ENCODE results near the gene RNF145.
"Not testable (repeated sequence)": the region's sequence is repeated elsewhere in the genome, so short reads cannot be mapped to it uniquely, and the experiment has no call there.

RNF145 gene

DNA sequence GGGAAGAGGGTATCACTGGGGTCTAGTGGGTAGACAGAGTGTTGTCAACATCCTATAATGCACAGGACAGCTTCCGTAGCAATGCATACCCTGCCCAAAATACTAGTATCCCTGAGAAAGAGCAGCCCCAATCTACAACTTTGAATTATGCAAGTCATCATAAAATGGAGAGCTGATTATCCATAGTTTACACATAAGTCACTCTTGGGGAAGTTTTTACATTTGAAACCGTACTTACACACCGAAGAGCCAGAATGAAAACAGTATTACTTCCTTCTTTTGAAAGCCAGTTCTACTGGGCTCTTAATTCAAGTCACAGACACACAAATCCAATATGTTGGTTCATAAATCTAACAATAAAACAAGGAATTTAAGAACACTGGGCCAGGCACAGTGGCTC, 21.6 kb downstream of the RNF145 start:
- DNase-seq: no peak

- DNase-seq: no peak
Measured at GRCh38 chr5:159186319-159186718, 23.0 kb downstream of the RNF145 start.

DNA sequence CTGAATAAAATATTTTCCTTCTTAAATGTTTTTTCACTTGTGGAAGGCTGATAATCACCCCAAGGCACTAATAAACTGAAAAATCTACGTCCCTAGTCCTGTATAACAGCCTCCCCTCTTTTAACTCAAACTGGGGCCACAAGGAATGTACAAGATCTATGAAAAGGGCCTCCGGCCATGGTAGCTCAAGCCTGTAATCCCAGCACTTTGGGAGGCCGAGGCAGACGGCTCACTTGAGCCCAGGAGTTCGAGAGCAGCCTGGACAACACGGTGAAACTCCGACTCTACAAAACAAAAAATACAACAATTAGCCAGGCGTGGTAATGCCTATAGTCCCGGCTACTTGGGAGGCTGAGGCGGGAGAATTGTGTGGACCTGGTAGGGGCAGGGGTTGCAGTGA, 23.6 kb downstream of the RNF145 start:
- no peak for DNase-seq

DNA sequence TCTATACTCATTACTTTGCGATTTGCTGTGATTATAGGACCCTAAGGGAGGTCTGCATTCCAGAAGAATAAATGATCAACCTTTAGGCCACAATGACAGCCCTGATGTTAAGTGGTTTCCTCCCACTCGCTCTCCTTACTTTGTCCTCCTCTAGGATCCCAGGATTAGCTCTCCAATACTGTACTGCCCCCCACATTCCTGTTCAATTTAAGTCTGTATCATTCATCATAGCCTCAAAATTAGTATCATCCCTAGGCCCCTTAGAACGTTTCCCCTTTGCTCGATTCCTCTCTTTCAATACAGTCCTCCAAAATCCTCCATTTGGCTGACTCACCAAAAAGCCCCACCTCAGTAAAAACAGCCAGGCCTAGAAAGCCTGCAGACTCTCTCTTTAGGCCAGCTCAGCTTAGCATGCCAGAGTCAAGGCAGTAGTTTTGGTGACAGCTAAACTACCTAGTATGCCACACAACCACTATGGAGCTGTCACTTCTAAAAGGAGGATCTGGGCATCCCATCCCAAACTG, 24.4 kb downstream of the RNF145 start:
- no peak for DNase-seq

GRCh38 chr5:159184236-159184635, 25.1 kb downstream of the RNF145 start:
- no peak for DNase-seq

DNA sequence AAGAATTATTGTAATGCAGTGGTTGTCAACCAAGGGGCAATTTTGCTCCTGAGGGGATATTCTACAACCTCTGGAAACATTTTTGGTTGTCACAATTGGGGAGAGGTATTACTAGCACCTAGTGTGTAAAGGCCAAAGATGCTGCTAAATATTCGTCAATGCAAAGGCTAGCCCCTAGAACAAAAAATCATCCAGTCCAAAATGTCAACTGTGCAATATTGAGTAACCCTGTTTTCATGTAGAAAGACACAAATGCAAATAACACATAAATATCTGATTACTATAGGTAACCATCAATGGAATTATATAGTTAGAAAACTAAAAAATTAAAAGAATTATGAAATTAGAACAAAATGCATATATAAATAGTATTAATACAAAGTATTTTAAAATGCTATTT, 26.1 kb downstream of the RNF145 start:
- no peak for DNase-seq

GRCh38 chr5:159182691-159183090, 26.7 kb downstream of the RNF145 start:
- DNase-seq: no peak

DNA sequence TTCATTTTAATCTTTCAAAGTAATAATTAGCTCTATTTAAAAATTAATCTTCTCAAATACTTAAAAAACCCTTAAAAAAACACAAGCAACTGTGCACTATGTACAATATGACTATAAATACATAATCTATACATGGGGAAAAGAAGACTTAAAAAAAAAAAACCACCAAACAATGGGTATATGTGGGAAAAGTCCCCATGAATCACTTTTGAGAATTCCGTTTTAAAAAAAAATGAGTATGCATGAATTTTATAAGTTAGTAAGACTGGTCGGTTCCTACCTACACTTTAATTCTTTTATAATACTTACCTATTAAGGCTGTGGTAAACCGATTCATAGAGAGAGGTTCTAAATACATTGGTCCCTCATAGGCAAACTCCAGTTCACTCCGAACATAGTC, 27.7 kb downstream of the RNF145 start:
- no peak for DNase-seq

- no peak for DNase-seq
Measured at GRCh38 chr5:159181152-159181551, 28.2 kb downstream of the RNF145 start.

DNA sequence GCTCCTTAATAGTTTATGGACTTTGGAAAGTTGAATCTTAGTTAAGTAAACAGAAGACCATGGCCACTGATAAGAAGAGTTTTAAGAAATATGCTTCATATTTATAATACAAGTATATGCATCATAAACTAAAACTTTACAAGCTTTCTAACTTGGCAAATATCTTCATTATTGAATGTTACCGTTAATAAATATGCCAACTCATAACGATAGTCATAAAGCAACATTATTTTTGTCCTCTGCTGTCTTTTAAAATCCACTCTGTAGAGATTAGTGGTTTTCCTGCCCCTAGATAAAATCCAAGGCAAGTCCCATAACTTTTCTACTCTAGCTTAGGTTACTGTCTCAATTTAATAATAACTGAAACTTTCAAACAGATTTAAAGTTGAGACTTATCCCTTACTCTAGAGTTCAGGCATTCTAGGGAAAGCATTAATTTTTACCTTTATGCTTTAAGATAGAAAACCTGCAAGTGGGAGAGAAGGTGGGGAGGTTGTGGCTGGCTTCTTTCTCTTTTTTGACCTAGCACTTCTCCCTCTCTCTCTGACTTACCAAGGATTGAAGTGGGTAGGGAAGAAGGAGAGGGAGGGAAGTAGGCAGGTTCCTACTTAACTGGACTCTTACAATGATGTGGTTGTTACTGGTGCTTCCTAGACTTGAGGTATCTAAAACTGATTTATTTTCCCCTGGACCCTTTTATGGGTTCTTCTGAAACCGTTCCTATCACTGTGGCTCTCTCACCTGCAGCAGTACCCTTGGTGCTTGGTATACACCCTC, 29.6 kb downstream of the RNF145 start:
- DNase-seq: no peak

DNA sequence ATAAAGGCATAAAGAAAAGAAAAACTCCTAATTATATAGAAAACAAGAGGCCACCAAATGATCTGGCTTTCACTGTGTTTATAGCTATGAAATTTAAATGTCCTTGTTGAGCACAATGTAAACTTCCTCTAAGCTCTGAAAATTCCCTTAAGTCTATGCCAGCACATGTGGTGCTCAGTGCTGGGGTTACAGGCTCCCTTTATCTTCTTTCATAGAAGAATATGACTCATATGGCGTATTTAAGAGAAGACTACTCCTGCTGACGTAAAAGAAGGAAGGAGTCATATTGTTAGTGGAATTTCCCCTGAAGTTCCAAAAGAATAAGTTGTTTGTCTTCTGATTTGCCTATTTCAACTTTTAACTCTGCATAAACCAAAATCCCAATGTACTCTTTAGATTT, 30.4 kb downstream of the RNF145 start:
- DNase-seq: no peak

GRCh38 chr5:159175547-159175946, 33.8 kb downstream of the RNF145 start:
- DNase-seq: no peak

- no peak for DNase-seq
Measured at GRCh38 chr5:159174511-159175168, 34.7 kb downstream of the RNF145 start.

GRCh38 chr5:159171274-159171673, 38.1 kb downstream of the RNF145 start:
- DNase-seq: no peak

- no peak for DNase-seq
Measured at GRCh38 chr5:159170021-159170420, 39.3 kb downstream of the RNF145 start.

GRCh38 chr5:159166416-159166815, 42.9 kb downstream of the RNF145 start:
- no peak for DNase-seq

GRCh38 chr5:159163701-159164046, 45.7 kb downstream of the RNF145 start:
- no peak for DNase-seq

DNA sequence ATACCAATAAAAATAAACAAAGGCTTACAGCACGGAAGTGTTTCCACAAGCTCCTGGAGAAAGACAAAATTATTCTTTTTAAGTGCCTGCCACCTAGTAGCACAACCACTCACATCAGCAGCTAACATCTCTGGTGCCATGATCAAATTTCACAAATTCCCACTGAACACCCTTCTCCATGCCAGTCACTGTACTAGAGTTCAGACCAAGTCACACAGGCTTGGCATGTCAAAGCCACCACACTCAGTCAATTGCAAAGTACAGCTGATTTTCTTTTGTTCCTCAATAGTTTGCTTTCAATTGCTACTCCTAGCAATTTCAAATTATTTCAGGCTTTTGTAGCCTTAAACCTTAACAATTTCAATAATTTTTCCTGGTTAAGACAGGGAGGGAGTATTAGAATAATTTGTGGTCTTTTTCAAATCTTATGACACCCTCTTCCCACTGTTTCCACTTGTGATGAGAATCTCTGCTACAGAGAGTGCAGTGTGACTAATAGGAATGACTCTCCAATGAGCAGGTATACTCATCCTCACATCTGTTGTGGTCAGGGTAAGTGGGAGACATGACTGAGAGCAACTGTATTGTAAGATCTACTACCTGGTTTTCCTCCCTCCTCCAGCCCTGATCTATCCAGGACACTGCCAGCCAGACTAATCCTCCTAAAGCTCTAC, 46.2 kb downstream of the RNF145 start:
- DNase-seq: no peak

GRCh38 chr5:159161361-159162214, 47.8 kb downstream of the RNF145 start:
- DNase-seq: no peak

- DNase-seq: not testable (repeated sequence)
Measured at GRCh38 chr5:159158553-159159091, 50.7 kb downstream of the RNF145 start.

GRCh38 chr5:159157552-159157951, 51.8 kb downstream of the RNF145 start:
- DNase-seq: no peak

GRCh38 chr5:159156426-159157238, 52.7 kb downstream of the RNF145 start:
- no peak for DNase-seq
